Keratinocyte (primary cell): ENCODE measurements around the gene FAM120A.

Source experiments
- EZH2 ChIP-seq: IDR thresholded peaks from one replicate; pipeline ENCODE4 v1.6.1; 2012; ENCODE audit warnings: inconsistent platforms, mild to moderate bottlenecking, low read length, moderate library complexity
- TF ChIP-seq, protein P1 (sequence below), 3 experiments: IDR thresholded peaks in 1 of 3; conservative IDR thresholded peaks in 1 of 3; optimal IDR thresholded peaks in 1 of 3; 2 replicates in 2 of 3; 3 replicates in 1 of 3; pipeline versions ENCODE3 to v1.5.1; 2011; ENCODE audit warnings: low read length in 3 of 3, mild to moderate bottlenecking in 3 of 3, moderate library complexity in 2 of 3, control low read depth in 1 of 3, inconsistent platforms in 1 of 3; ENCODE audit not compliant: insufficient read depth in 2 of 3; ENCODE audit errors: extremely low read depth in 1 of 3

DNA sequence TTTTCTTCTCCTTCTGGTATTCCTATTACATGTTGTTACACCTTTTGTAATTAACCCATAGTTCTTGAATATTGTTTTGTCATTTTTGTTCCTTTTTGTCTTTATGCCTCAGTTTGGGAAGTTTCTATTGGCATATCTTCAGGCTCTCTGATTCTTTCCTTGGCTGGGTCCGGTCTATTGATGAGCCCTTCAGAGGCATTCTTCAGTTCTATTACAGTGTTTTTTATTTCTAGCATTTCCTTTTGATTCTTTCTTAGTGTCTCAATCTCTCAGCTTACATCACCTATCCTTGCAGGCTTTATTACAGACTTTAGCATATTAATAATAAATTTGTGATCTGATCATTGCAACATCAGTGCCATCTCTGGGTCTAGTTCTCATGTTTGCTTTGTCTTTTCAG is 158.7 kb downstream of the FAM120A start:
- TF ChIP-seq, protein P1, sequence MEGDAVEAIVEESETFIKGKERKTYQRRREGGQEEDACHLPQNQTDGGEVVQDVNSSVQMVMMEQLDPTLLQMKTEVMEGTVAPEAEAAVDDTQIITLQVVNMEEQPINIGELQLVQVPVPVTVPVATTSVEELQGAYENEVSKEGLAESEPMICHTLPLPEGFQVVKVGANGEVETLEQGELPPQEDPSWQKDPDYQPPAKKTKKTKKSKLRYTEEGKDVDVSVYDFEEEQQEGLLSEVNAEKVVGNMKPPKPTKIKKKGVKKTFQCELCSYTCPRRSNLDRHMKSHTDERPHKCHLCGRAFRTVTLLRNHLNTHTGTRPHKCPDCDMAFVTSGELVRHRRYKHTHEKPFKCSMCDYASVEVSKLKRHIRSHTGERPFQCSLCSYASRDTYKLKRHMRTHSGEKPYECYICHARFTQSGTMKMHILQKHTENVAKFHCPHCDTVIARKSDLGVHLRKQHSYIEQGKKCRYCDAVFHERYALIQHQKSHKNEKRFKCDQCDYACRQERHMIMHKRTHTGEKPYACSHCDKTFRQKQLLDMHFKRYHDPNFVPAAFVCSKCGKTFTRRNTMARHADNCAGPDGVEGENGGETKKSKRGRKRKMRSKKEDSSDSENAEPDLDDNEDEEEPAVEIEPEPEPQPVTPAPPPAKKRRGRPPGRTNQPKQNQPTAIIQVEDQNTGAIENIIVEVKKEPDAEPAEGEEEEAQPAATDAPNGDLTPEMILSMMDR (optimal IDR thresholded peaks at IDR 0.05 in 1 of 3, IDR thresholded peaks at IDR 0.05 in 1 of 3, conservative IDR thresholded peaks at IDR 0.05 in 1 of 3; ENCODE audit: extremely low read depth in 1 of 3, insufficient read depth in 2 of 3, low read length in 3 of 3), result no peak
- TF ChIP-seq EZH2, result no peak
